ENCODE measurements around the gene NT5C1B.

Gene NT5C1B

GRCh38 chr2:18544171-18544570 is 45.2 kb downstream of the NT5C1B start:
- TF ChIP-seq RAD21 (IDR thresholded peaks at IDR 0.05; ENCODE audit: low read depth) (no peak), TCF12 (IDR thresholded peaks at IDR 0.05; ENCODE audit: low read depth) (no peak), FOXM1 (IDR thresholded peaks at IDR 0.05; ENCODE audit: borderline replicate concordance, low read depth) (no peak), REST (IDR thresholded peaks at IDR 0.05; ENCODE audit: low read depth) (no peak), TAF1 (IDR thresholded peaks at IDR 0.05; ENCODE audit: low read depth) (no peak), TEAD4 (IDR thresholded peaks at IDR 0.05) (no peak), NFIC (IDR thresholded peaks at IDR 0.05) (no peak), ZBTB7A (IDR thresholded peaks at IDR 0.05; ENCODE audit: low read depth) (no peak)

GRCh38 chr2:18540872-18541271 is 48.5 kb downstream of the NT5C1B start:
- no peak for TF ChIP-seq FOXM1 (IDR thresholded peaks at IDR 0.05; ENCODE audit: borderline replicate concordance, low read depth)
- no peak for TF ChIP-seq TAF1 (IDR thresholded peaks at IDR 0.05; ENCODE audit: low read depth)
- no peak for TF ChIP-seq YY1 (IDR thresholded peaks at IDR 0.05; ENCODE audit: low read depth)
- no peak for TF ChIP-seq TCF12 (IDR thresholded peaks at IDR 0.05; ENCODE audit: low read depth)
- TF ChIP-seq EGR1 (IDR thresholded peaks at IDR 0.05), result no peak
- no peak for TF ChIP-seq NFIC (IDR thresholded peaks at IDR 0.05)
- no peak for TF ChIP-seq USF1 (IDR thresholded peaks at IDR 0.05)
- TF ChIP-seq TEAD4 (IDR thresholded peaks at IDR 0.05), result no peak
- TF ChIP-seq CREB1 (IDR thresholded peaks at IDR 0.05; ENCODE audit: low read depth), result no peak
- no peak for TF ChIP-seq ZBTB7A (IDR thresholded peaks at IDR 0.05; ENCODE audit: low read depth)
- no peak for TF ChIP-seq EP300 (IDR thresholded peaks at IDR 0.05; ENCODE audit: borderline replicate concordance)
- no peak for TF ChIP-seq RAD21 (IDR thresholded peaks at IDR 0.05; ENCODE audit: low read depth)
- TF ChIP-seq REST (IDR thresholded peaks at IDR 0.05; ENCODE audit: low read depth), result no peak
- TF ChIP-seq CEBPB (IDR thresholded peaks at IDR 0.05), result no peak
- no peak for TF ChIP-seq MAX (IDR thresholded peaks at IDR 0.05)

- TF ChIP-seq NFIC (IDR thresholded peaks at IDR 0.05) (no peak), EP300 (IDR thresholded peaks at IDR 0.05; ENCODE audit: borderline replicate concordance) (no peak), REST (IDR thresholded peaks at IDR 0.05; ENCODE audit: low read depth) (no peak), MAX (IDR thresholded peaks at IDR 0.05) (no peak), TAF1 (IDR thresholded peaks at IDR 0.05; ENCODE audit: low read depth) (no peak), RAD21 (IDR thresholded peaks at IDR 0.05; ENCODE audit: low read depth) (no peak), YY1 (IDR thresholded peaks at IDR 0.05; ENCODE audit: low read depth) (no peak), TCF12 (IDR thresholded peaks at IDR 0.05; ENCODE audit: low read depth) (no peak), ZBTB7A (IDR thresholded peaks at IDR 0.05; ENCODE audit: low read depth) (no peak), CEBPB (IDR thresholded peaks at IDR 0.05) (no peak), EGR1 (IDR thresholded peaks at IDR 0.05) (no peak), FOXM1 (IDR thresholded peaks at IDR 0.05; ENCODE audit: borderline replicate concordance, low read depth) (no peak), CREB1 (IDR thresholded peaks at IDR 0.05; ENCODE audit: low read depth) (no peak), TEAD4 (IDR thresholded peaks at IDR 0.05) (no peak)
Measured at GRCh38 chr2:18536697-18537096, 52.7 kb downstream of the NT5C1B start.

GRCh38 chr2:18536100-18536499 is 53.3 kb downstream of the NT5C1B start:
- TF ChIP-seq TCF12 (IDR thresholded peaks at IDR 0.05; ENCODE audit: low read depth) (no peak), MAX (IDR thresholded peaks at IDR 0.05) (no peak), TAF1 (IDR thresholded peaks at IDR 0.05; ENCODE audit: low read depth) (no peak), RAD21 (IDR thresholded peaks at IDR 0.05; ENCODE audit: low read depth) (no peak), CREB1 (IDR thresholded peaks at IDR 0.05; ENCODE audit: low read depth) (no peak), USF1 (IDR thresholded peaks at IDR 0.05) (no peak), EGR1 (IDR thresholded peaks at IDR 0.05) (no peak), TEAD4 (IDR thresholded peaks at IDR 0.05) (no peak), NFIC (IDR thresholded peaks at IDR 0.05) (no peak), REST (IDR thresholded peaks at IDR 0.05; ENCODE audit: low read depth) (no peak), EP300 (IDR thresholded peaks at IDR 0.05; ENCODE audit: borderline replicate concordance) (no peak), ZBTB7A (IDR thresholded peaks at IDR 0.05; ENCODE audit: low read depth) (no peak)
